ENCODE data around the gene RAP1GAP2.

DNA sequence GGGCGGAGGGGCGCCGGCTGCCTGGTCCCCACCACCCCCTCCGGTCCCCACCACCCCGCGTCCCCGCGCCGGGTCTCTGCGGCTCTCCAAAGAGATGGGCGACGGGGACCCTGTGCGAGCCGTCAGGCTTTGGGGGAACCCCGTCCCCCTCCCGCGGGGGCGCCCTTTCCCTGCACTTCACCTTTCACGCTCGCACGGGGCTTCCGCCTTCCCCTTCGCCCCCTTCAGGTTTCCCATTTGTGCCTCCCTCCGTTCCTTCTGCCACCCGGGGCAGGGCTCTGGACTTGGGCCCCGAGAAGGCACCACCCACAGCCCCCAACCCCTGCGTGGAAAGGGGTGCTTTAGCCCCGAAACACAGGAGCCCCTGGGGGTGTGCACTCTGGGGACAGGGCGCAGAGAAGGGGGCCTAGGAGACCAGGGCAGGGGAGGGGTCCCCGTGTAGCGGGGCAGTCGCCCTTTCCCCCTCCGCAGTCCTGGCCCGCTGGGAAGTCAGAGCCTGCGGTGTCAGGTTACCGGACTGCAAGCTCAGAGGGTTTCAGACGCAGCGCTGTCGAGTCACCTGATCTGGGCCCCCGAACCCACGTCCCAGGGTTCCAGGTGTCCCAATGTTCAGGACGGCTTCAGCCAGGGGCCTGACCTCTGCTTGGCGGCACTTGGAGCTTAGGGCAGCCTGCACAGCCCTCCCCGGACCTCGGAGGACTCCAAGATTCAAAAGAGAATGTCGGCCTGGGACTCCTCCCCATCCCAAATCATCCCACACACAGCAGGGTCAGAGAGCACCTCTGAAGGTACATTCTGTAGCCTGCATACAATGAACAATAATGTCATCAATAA, 40.1 kb upstream of the RAP1GAP2 start:
- TF ChIP-seq CTCF (IDR thresholded peaks at IDR 0.05): no peak
- TF ChIP-seq POLR2A (IDR thresholded peaks at IDR 0.05): no peak

All from Peyer's patch (tissue), 4 donors.